ENCODE measurements around the gene PLA2G1B. TPM values are rescaled to one million over a fixed set of nuclear protein-coding genes. Genes with fewer than 3 reads are reported as not detected.

PLA2G1B gene
- total RNA-seq, 2 donors from 2014 or later, result not detected

- Histone ChIP-seq H3K9me3 (ENCODE audit: control insufficient read depth, low read length) (no peaks in the 10 kb centered on the region), H3K27ac (ENCODE audit: low read depth, low read length) (no peak overlapping the region), H3K27me3 (ENCODE audit: control insufficient read depth, insufficient read depth, low read length, poor library complexity, severe bottlenecking) (no peaks in the 10 kb centered on the region), H3K36me3 (ENCODE audit: control insufficient read depth, insufficient read depth, low read length) (peaks cover 86% of the 10 kb centered on the region), H3K4me3 (ENCODE audit: low read length) (no peak overlapping the region), H3K4me1 (ENCODE audit: control insufficient read depth, insufficient read depth, low read length) (no peaks in the 10 kb centered on the region), H3K9ac (ENCODE audit: extremely low read depth, low read length, poor library complexity, severe bottlenecking) (no peak overlapping the region)
- 97 to 100% methylated on average over 4 of the region's 4 CpGs for WGBS, 2 experiments (ENCODE audit: insufficient coverage in 1 of 2, insufficient read length in 1 of 2)
- no peak for TF ChIP-seq CTCF (conservative IDR thresholded peaks at IDR 0.05)
- no peak overlapping the region for H3K4me3 Mint-ChIP-seq
- no peak for DNase-seq
- no peaks in the 10 kb centered on the region for H3K9me3 Mint-ChIP-seq
- H3K27me3 Mint-ChIP-seq (ENCODE audit: insufficient read depth), result no peaks in the 10 kb centered on the region
- H3K27ac Mint-ChIP-seq, result no peak overlapping the region
- peaks cover 82% of the 10 kb centered on the region for H3K36me3 Mint-ChIP-seq (ENCODE audit: low read depth)
- H3K4me1 Mint-ChIP-seq, result no peaks in the 10 kb centered on the region
Observed at GRCh38 chr12:120353556-120354317, 26.2 kb upstream of the PLA2G1B start.

- Mint-ChIP-seq H3K27me3 (ENCODE audit: insufficient read depth) (no peaks in the 10 kb centered on the region), H3K27ac (no peak overlapping the region), H3K36me3 (ENCODE audit: low read depth) (peaks cover 78% of the 10 kb centered on the region), H3K4me3 (no peak overlapping the region), H3K4me1 (no peaks in the 10 kb centered on the region), H3K9me3 (no peaks in the 10 kb centered on the region)
- Histone ChIP-seq H3K9ac (ENCODE audit: extremely low read depth, low read length, poor library complexity, severe bottlenecking) (no peak overlapping the region), H3K4me3 (ENCODE audit: low read length) (no peak overlapping the region), H3K9me3 (ENCODE audit: control insufficient read depth, low read length) (no peaks in the 10 kb centered on the region), H3K27me3 (ENCODE audit: control insufficient read depth, insufficient read depth, low read length, poor library complexity, severe bottlenecking) (no peaks in the 10 kb centered on the region), H3K27ac (ENCODE audit: low read depth, low read length) (no peak overlapping the region), H3K4me1 (ENCODE audit: control insufficient read depth, insufficient read depth, low read length) (no peaks in the 10 kb centered on the region), H3K36me3 (ENCODE audit: control insufficient read depth, insufficient read depth, low read length) (peaks cover 87% of the 10 kb centered on the region)
- WGBS, 2 experiments (ENCODE audit: insufficient coverage in 1 of 2, insufficient read length in 1 of 2), result 99 to 100% methylated on average over 3 to 6 of the region's 6 CpGs
- no peak for DNase-seq
- no peak for TF ChIP-seq CTCF (conservative IDR thresholded peaks at IDR 0.05)
Observed at GRCh38 chr12:120353136-120353535, 25.6 kb upstream of the PLA2G1B start.

- WGBS, 2 experiments (ENCODE audit: insufficient coverage in 1 of 2, insufficient read length in 1 of 2), result 80 to 92% methylated on average over 1 to 4 of the region's 5 CpGs
- Mint-ChIP-seq H3K4me1 (no peaks in the 10 kb centered on the region), H3K4me3 (no peak overlapping the region), H3K27me3 (ENCODE audit: insufficient read depth) (no peaks in the 10 kb centered on the region), H3K27ac (peak overlapping the region; percentile 21), H3K9me3 (no peaks in the 10 kb centered on the region), H3K36me3 (ENCODE audit: low read depth) (peaks cover 77% of the 10 kb centered on the region)
- no peak overlapping the region for H3K9ac ChIP-seq (ENCODE audit: extremely low read depth, low read length, poor library complexity, severe bottlenecking)
- H3K9me3 ChIP-seq (ENCODE audit: control insufficient read depth, low read length), result no peaks in the 10 kb centered on the region
- TF ChIP-seq CTCF (conservative IDR thresholded peaks at IDR 0.05), result no peak
- H3K4me1 ChIP-seq (ENCODE audit: control insufficient read depth, insufficient read depth, low read length), result no peaks in the 10 kb centered on the region
- no peaks in the 10 kb centered on the region for H3K27me3 ChIP-seq (ENCODE audit: control insufficient read depth, insufficient read depth, low read length, poor library complexity, severe bottlenecking)
- peaks cover 87% of the 10 kb centered on the region for H3K36me3 ChIP-seq (ENCODE audit: control insufficient read depth, insufficient read depth, low read length)
- H3K27ac ChIP-seq (ENCODE audit: low read depth, low read length), result no peak overlapping the region
- no peak for DNase-seq
- H3K4me3 ChIP-seq (ENCODE audit: low read length), result no peak overlapping the region
Observed at GRCh38 chr12:120352117-120352516, 24.5 kb upstream of the PLA2G1B start.

Data from endodermal cell (in vitro differentiated cells).